Smooth muscle cell (in vitro differentiated cells): Measurements from ENCODE around the gene CD47. TPM values are rescaled to one million over a fixed set of nuclear protein-coding genes. Genes with fewer than 3 reads are reported as not detected.

Experiments used
- DNase-seq: peaks from one replicate; lab custom pipeline; 2025; ENCODE audit not compliant: unreplicated experiment; lab: John Stamatoyannopoulos, UW
- H2AFZ ChIP-seq: fragments of 200-600 bp; sonication (generic); 2 replicates; pipeline ENCODE4 v1.6.0; 2016; ENCODE audit warnings: antibody characterized with exemption, low read depth, mild to moderate bottlenecking
- H3F3A ChIP-seq: fragments of 200-600 bp; sonication (generic); 2 replicates; pipeline ENCODE4 v1.6.0; 2017; ENCODE audit warnings: antibody characterized with exemption, low read depth
- H3K27ac ChIP-seq: fragments of 200-600 bp; sonication (generic); 2 replicates; pipeline ENCODE4 v1.5.1; 2016; ENCODE audit warnings: low read depth, mild to moderate bottlenecking
- H3K27me3 ChIP-seq: fragments of 200-600 bp; sonication (generic); 2 replicates; pipeline ENCODE4 v1.6.1; 2016; ENCODE audit warnings: low read depth, mild to moderate bottlenecking
- H3K36me3 ChIP-seq: fragments of 200-600 bp; sonication (generic); 2 replicates; pipeline ENCODE4 v1.5.1; 2016; ENCODE audit warnings: low read depth
- H3K4me1 ChIP-seq: fragments of 200-600 bp; sonication (generic); 2 replicates; pipeline ENCODE4 v1.5.1; 2016; ENCODE audit warnings: low read depth
- H3K4me2 ChIP-seq: fragments of 200-600 bp; sonication (generic); 2 replicates; pipeline ENCODE4 v1.6.0; 2016; ENCODE audit warnings: mild to moderate bottlenecking
- H3K4me3 ChIP-seq: fragments of 200-600 bp; sonication (generic); 2 replicates; pipeline ENCODE4 v1.5.1; 2016; ENCODE audit warnings: mild to moderate bottlenecking
- H3K79me2 ChIP-seq: fragments of 200-600 bp; sonication (generic); 2 replicates; pipeline ENCODE4 v1.6.0; 2016; ENCODE audit warnings: low read depth, mild to moderate bottlenecking
- H3K9ac ChIP-seq: fragments of 200-600 bp; sonication (generic); 2 replicates; pipeline ENCODE4 v1.6.0; 2016; ENCODE audit warnings: low read depth
- H3K9me3 ChIP-seq: fragments of 200-600 bp; sonication (generic); replicated peaks from 2 replicates; pipeline ENCODE4 v1.5.1; 2016; ENCODE audit warnings: low read depth
- H4K20me1 ChIP-seq: fragments of 200-600 bp; sonication (generic); 2 replicates; pipeline ENCODE4 v1.6.0; 2016; ENCODE audit warnings: low read depth
- WGBS: methylation state at CpG from one replicate; pipeline ENCODE4 v1.1.7; 2016; ENCODE audit warnings: low lambda C conversion rate; 5-methylcytosine and 5-hydroxymethylcytosine counted together
- polyA plus RNA-seq: library from polyadenylated mRNA; unstranded; fragments of >200 nt; fragmentation: Nextera tagmentation; extraction: Ambion mirVana; gene quantifications from 2 replicates; pipeline ENCODE4 v1.2.1, GENCODE V29; 2016
- total RNA-seq: library from RNA; depleted of rRNA; stranded (reverse); fragments of >200 nt; gene quantifications from 2 replicates; pipeline ENCODE4 v1.2.3, GENCODE V29; 2014
- TF ChIP-seq, protein P1 (sequence below): fragments of 200-600 bp; sonication (generic); IDR thresholded peaks from 2 replicates; pipeline ENCODE4 v1.5.1; 2017; ENCODE audit warnings: borderline replicate concordance, mild to moderate bottlenecking, antibody characterized with exemption; ENCODE audit not compliant: insufficient read depth, poor library complexity, severe bottlenecking

CD47 gene
- total and polyA plus RNA-seq, 2 experiments from 2014 or later = 47.1 to 95.6 TPM

DNA sequence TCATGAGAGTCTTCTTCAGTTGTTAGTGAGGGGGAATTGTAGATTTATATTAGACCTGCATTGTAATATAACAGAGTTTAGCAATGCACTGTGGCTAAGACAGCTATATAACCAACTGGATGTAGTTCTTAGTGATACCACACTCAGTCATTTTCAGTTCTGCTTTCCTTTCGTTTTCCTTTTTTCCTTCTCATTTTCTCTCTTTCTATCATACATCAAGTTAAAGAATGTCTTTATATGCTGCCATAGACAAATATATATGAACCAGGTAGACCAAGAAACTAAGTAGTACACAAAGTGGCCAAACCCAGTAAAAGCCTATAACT, 43.7 kb upstream of the CD47 start:
- Histone ChIP-seq H2AFZ (no peak overlapping the region), H4K20me1 (no peaks in the 10 kb centered on the region), H3K9me3 (no peaks in the 10 kb centered on the region), H3K4me2 (no peak overlapping the region), H3K9ac (no peak overlapping the region), H3K36me3 (no peaks in the 10 kb centered on the region), H3K27me3 (no peaks in the 10 kb centered on the region), H3F3A (no peaks in the 10 kb centered on the region), H3K27ac (no peak overlapping the region), H3K4me3 (no peak overlapping the region), H3K4me1 (peaks cover 16% of the 10 kb centered on the region), H3K79me2 (no peaks in the 10 kb centered on the region)
- no peak for DNase-seq
- 87% methylated on average over 1 of the region's 1 CpG for WGBS
- TF ChIP-seq, protein P1, sequence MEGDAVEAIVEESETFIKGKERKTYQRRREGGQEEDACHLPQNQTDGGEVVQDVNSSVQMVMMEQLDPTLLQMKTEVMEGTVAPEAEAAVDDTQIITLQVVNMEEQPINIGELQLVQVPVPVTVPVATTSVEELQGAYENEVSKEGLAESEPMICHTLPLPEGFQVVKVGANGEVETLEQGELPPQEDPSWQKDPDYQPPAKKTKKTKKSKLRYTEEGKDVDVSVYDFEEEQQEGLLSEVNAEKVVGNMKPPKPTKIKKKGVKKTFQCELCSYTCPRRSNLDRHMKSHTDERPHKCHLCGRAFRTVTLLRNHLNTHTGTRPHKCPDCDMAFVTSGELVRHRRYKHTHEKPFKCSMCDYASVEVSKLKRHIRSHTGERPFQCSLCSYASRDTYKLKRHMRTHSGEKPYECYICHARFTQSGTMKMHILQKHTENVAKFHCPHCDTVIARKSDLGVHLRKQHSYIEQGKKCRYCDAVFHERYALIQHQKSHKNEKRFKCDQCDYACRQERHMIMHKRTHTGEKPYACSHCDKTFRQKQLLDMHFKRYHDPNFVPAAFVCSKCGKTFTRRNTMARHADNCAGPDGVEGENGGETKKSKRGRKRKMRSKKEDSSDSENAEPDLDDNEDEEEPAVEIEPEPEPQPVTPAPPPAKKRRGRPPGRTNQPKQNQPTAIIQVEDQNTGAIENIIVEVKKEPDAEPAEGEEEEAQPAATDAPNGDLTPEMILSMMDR = no peak

DNA sequence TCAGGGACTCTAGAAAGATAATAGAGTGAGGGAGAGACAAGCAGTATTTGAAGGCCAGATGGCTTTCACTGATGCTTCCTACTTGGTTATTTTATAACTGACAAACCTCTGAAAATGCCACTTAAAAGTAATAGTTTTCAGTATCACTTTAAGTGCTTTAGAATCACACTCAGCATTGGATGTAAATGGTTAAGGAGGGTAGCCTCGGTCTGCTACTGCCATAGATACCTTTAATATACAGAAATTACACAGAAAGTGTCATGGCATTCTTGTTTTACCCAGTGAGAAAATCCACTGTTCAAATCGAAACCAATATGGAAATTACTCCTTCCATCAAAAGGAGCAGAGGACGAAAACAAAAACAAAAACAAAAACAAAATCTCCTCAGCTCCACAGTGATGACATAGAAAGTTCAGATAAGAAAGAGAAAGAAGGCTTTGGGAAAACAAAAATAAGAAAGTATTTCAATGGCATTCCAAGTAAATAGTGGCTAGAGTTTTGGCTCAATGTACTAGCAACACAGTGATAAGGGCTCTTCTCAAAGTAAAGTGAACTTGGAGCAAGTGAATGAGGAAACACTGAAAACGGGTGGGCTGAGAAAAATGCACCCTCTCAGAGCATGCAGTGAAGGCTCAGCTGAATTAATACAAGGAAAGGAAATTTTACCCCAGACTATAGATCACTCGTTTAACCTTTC, 43.2 kb upstream of the CD47 start:
- Histone ChIP-seq H3K27ac (no peak overlapping the region), H3K4me2 (no peak overlapping the region), H2AFZ (no peak overlapping the region), H4K20me1 (no peaks in the 10 kb centered on the region), H3K9ac (no peak overlapping the region), H3K4me3 (no peak overlapping the region), H3K9me3 (no peaks in the 10 kb centered on the region), H3F3A (no peaks in the 10 kb centered on the region), H3K36me3 (no peaks in the 10 kb centered on the region), H3K4me1 (peaks cover 16% of the 10 kb centered on the region), H3K27me3 (no peaks in the 10 kb centered on the region), H3K79me2 (no peaks in the 10 kb centered on the region)
- TF ChIP-seq, protein P1 = no peak
- no peak for DNase-seq
- WGBS = 84% methylated on average over 5 of the region's 5 CpGs

DNA sequence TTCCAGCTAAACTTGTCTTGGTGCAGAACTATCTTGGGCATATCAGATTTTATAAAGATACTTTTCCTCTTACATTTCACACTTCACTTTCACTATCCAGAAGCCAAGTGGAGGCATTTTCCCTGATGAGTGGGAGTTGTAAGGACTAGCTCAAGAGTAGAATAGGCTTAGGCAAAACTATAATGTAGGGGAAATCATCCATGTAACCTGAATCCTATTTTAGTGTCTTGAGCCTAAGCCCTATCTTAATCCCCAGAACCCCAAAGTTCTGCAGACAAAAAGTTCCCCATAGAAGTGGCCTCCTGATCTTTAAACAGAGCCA, 42.2 kb upstream of the CD47 start:
- Histone ChIP-seq H3K4me3 (no peak overlapping the region), H3K79me2 (no peaks in the 10 kb centered on the region), H3K27me3 (no peaks in the 10 kb centered on the region), H4K20me1 (no peaks in the 10 kb centered on the region), H3F3A (no peaks in the 10 kb centered on the region), H3K4me1 (peaks cover 16% of the 10 kb centered on the region), H2AFZ (no peak overlapping the region), H3K27ac (peak overlapping the region; percentile 91), H3K4me2 (no peak overlapping the region), H3K9me3 (no peaks in the 10 kb centered on the region), H3K36me3 (no peaks in the 10 kb centered on the region), H3K9ac (no peak overlapping the region)
- TF ChIP-seq, protein P1 = no peak
- DNase-seq = no peak

DNA sequence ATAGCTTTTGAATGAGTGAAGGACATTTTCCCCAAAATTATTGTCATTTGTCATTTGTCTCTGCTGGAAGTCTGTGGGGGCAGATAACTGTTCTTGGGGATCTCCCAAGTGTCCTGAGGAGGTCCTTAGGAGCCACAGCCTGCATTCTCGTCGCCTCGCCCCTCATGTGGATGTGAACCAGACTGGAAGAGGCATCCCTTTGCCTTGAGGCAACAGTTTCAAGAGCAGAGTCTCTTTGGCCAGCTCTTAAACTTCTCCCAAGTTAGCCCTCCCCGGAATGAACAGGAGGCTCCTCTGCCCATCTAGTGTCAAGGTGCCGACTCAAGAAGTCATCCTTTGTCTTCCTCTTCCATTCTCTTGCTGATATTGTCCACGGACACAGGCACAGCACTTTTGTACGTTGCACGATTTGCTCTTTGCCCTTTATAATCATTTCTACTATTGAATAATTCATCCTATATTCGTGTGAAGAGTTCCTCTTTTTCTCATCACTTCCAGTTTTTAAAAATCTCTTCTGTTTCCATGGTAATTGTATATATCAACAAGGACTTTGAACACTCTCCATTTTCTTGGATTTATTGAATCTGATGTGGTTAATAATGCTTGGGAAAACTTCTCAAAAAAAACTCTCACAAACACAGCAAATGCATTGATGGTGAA, 40.8 kb upstream of the CD47 start:
- no peaks in the 10 kb centered on the region for H3K79me2 ChIP-seq
- TF ChIP-seq, protein P1 = no peak
- H2AFZ ChIP-seq = peak overlapping the region; percentile 20
- H3K9ac ChIP-seq = peak overlapping the region; percentile 55
- H3K9me3 ChIP-seq = no peaks in the 10 kb centered on the region
- DNase-seq = no peak
- H3K4me3 ChIP-seq = no peak overlapping the region
- peak overlapping the region; percentile 91 for H3K27ac ChIP-seq
- H3K4me1 ChIP-seq = peaks cover 16% of the 10 kb centered on the region
- H3K27me3 ChIP-seq = no peaks in the 10 kb centered on the region
- WGBS = 79% methylated on average over 9 of the region's 9 CpGs
- H4K20me1 ChIP-seq = no peaks in the 10 kb centered on the region
- no peaks in the 10 kb centered on the region for H3K36me3 ChIP-seq
- peak overlapping the region; percentile 53 for H3K4me2 ChIP-seq
- H3F3A ChIP-seq = no peaks in the 10 kb centered on the region
